SJSA1 (cell line): ENCODE measurements around the gene ITPRID2. TPM values are rescaled to one million over a fixed set of nuclear protein-coding genes. Genes with fewer than 3 reads are reported as not detected.
"Not testable (repeated sequence)": the region's sequence is repeated elsewhere in the genome, so short reads cannot be mapped to it uniquely, and the experiment has no call there.

Source experiments
- DNase-seq, 2 experiments: peaks; one replicate each; pipeline ENCODE4 v3.0.0-alpha.2; 2015 to 2020; ENCODE audit warnings: low spot score in 2 of 2, low read depth in 1 of 2
- H3K27ac ChIP-seq: fragments of 250-450 bp; sonication (Bioruptor Pico); 2 replicates; pipeline ENCODE4 v1.5.1; 2020; ENCODE audit warnings: mild to moderate bottlenecking, moderate library complexity
- H3K27me3 ChIP-seq: fragments of 250-450 bp; sonication (Bioruptor Pico); replicated peaks from 2 replicates; pipeline ENCODE4 v1.5.1; 2020; ENCODE audit warnings: mild to moderate bottlenecking, moderate library complexity
- H3K36me3 ChIP-seq: fragments of 250-450 bp; sonication (Bioruptor Pico); 2 replicates; pipeline ENCODE4 v1.5.1; 2020; ENCODE audit warnings: mild to moderate bottlenecking
- H3K4me1 ChIP-seq: fragments of 250-450 bp; sonication (Bioruptor Pico); replicated peaks from 2 replicates; pipeline ENCODE4 v1.6.1; 2021; ENCODE audit warnings: mild to moderate bottlenecking
- H3K4me3 ChIP-seq: fragments of 250-450 bp; sonication (Bioruptor Pico); 2 replicates; pipeline ENCODE4 v1.5.1; 2020; ENCODE audit warnings: mild to moderate bottlenecking
- H3K9me3 ChIP-seq: fragments of 250-450 bp; sonication (Bioruptor Pico); replicated peaks from 2 replicates; pipeline ENCODE4 v1.5.1; 2020; ENCODE audit warnings: mild to moderate bottlenecking
- total RNA-seq: library from RNA; depleted of rRNA; stranded (reverse); fragments of >200 nt; shearing (Covaris generic); gene quantifications from 2 replicates; pipeline ENCODE4 v1.2.3, GENCODE V29; 2014

The ITPRID2 gene
- total RNA-seq, 1 experiment from 2014 or later: 89.4 TPM

DNA sequence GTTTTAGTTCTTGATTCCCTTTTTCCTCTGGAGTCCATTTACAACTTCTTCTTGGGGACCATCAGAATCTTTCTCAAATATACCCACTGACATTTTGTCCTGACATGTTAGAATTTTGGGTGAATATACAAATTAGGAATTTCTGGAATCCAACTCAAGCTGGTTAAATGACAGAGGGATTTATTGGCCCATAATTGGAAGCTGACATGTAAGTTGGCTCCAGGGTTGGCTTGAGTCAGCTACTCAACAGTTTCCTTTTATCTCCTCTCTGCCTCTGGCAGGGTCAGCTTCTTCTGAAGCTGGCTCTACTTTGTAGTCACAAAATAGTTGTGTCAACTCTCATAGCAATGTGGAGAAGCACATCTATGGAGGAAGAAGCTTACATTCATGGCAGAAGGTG, 57.5 kb downstream of the ITPRID2 start:
- no peaks in the 10 kb centered on the region for H3K9me3 ChIP-seq
- H3K36me3 ChIP-seq: no peaks in the 10 kb centered on the region
- no peak for DNase-seq
- H3K27ac ChIP-seq: no peak overlapping the region
- H3K4me3 ChIP-seq: no peak overlapping the region
- H3K27me3 ChIP-seq: no peaks in the 10 kb centered on the region
- H3K4me1 ChIP-seq: peaks cover 18% of the 10 kb centered on the region

DNA sequence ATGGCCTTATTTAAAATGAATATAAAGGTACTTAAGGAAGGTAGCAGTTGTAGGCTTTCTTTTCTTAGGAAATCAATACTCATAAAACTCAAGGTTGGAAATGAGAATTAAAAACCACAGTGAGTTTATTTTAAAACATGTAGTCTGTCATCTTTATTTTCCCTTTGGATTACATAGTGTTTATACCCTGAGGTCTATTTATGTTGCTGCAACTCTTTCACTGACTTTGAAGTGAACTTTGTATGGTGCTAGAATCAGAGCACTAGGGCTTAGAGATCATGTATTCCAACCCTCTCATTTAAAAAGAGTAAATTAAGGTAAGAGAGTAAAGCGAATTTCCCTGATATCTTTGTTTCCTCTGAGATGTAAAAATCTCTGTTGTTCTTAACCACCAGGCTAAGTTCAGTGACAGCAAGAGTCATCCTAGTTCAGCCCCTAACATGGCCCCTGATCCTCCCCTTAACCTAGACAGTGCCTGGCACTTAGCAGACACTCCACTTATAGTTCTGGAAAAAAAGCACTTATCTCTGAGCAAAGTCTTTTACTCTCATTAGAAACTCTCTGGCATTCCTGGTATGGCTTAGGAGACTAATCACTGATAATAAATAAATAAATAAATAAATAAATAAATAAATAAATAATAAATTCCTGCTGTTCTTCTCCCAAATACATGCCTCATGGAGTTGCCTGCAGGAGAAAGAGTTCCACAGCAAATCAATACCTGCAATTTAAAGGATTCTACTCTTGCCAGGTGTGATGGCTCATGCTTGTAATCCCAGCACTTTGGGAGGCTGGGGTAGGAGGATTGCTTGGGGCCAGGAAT, 61.1 kb downstream of the ITPRID2 start:
- Histone ChIP-seq H3K36me3 (no peaks in the 10 kb centered on the region), H3K4me3 (no peak overlapping the region), H3K27me3 (no peaks in the 10 kb centered on the region), H3K27ac (no peak overlapping the region), H3K9me3 (no peaks in the 10 kb centered on the region), H3K4me1 (peaks cover 31% of the 10 kb centered on the region)
- no peak for DNase-seq

DNA sequence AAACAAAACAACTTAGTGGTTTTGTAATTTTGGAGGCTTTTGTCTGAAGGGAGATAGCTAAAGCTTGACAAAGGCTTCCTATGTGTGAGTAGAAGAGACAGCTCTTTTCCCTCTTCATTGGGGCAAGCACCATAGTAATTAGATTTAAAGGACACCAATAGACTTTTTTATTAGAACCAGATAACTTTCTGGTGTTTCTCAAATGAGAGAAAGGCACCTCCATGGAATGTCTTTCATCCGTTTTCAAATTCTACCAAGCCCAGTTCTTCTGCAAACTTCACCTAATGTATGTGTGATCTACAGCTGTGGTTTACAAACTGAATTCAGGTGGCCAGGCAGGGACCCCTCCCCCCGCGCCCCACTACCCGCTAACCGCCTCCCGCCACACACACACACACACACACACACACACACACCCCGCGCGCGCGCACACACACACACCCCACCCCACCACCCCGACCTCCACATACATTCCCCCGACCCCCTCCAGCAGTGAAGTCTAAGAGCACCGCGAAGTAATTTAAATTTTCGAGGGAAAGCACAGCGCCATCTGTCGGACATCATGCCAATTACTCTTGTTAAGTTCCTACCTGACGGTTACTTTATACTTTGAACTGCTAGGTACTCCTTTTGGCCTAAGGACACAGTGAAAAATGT, 62.5 kb downstream of the ITPRID2 start:
- Histone ChIP-seq H3K27ac (peak overlapping the region; percentile 19), H3K4me1 (peaks cover 28% of the 10 kb centered on the region), H3K9me3 (no peaks in the 10 kb centered on the region), H3K27me3 (no peaks in the 10 kb centered on the region), H3K36me3 (no peaks in the 10 kb centered on the region), H3K4me3 (no peak overlapping the region)
- no peak for DNase-seq

DNA sequence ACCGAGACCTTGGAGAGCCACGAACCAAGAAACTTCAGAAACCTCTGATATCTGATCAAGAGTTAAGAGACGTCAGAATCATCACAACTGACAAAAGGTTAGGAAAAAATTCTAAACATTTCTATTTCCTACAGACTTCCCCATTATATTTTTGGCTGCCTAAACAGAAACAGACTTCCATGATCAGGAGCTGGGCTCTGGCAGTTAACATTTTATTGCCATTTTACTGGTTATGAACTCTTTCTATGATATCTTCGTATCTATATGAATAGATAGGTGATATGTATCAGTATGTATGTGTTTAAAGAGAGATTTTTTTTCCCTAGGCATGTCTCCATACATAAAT, 63.0 kb downstream of the ITPRID2 start:
- peak in 1 of 2 experiments; percentile 25 for DNase-seq
- peak overlapping the region; percentile 19 for H3K27ac ChIP-seq
- H3K27me3 ChIP-seq: no peaks in the 10 kb centered on the region
- no peak overlapping the region for H3K4me3 ChIP-seq
- no peaks in the 10 kb centered on the region for H3K36me3 ChIP-seq
- H3K9me3 ChIP-seq: no peaks in the 10 kb centered on the region
- H3K4me1 ChIP-seq: peaks cover 27% of the 10 kb centered on the region

DNA sequence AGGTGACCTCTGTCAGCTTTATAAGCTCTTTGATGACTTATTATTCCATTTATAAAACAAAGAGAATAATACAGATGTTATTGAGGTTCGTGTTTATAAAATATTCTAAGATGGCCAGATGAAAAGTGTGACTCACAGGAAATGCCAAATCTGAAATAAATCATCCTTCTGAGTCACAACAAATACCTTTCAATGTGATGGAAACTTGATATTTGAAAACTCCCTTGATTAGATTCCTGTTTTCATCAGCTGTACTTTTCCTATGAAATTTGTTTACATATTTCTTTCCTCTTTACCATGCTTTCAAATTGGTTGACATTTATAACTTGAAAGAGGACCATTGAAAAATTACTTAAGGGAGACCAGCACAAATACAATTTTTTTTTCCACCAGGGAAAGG, 63.5 kb downstream of the ITPRID2 start:
- no peak overlapping the region for H3K4me3 ChIP-seq
- H3K36me3 ChIP-seq: no peaks in the 10 kb centered on the region
- H3K9me3 ChIP-seq: no peaks in the 10 kb centered on the region
- H3K27ac ChIP-seq: peak overlapping the region; percentile 19
- no peaks in the 10 kb centered on the region for H3K27me3 ChIP-seq
- peaks cover 28% of the 10 kb centered on the region for H3K4me1 ChIP-seq
- peak in 1 of 2 experiments; percentile 34 for DNase-seq

DNA sequence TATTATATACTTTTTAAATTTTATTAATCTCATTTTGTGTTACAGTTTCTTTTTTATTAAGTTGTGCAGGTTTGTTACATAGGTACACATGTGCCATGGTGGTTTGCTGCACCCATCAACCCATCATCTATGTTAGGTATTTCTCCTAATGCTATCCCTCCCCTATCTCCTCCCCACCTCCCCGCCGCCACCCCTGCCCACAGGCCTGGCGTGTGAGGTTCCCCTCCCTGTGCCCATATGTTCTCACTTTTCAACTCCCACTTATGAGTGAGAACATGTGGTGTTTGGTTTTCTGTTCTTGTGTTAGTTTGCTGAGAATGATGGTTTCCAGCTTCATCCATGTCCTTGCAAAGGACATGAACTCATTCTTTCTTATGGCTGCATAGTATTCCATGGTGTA, 64.3 kb downstream of the ITPRID2 start:
- H3K27me3 ChIP-seq, DNase-seq, H3K9me3 ChIP-seq, H3K4me3 ChIP-seq, H3K36me3 ChIP-seq, H3K27ac ChIP-seq: not testable (repeated sequence)
- peaks cover 28% of the 10 kb centered on the region for H3K4me1 ChIP-seq

DNA sequence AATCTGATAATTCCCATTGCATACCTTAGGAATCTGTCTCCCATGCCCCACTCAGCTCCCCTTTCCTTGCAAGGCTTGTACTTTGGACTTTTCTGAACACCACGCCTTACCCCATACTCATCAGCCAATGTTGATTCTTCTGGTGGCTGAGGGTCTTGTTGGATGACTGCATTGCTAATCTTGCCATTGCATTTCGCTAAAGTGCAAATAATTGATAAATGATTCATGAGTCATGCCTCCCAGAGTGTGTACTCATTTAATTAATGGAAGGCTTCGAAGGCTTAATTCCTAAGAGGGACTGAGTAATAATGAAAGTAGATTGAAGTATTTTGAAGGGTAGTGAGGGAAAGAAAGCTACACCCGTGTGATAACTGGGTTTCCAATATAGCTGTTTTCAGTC, 66.1 kb downstream of the ITPRID2 start:
- H3K9me3 ChIP-seq: no peaks in the 10 kb centered on the region
- peaks cover 28% of the 10 kb centered on the region for H3K4me1 ChIP-seq
- no peak for DNase-seq
- no peaks in the 10 kb centered on the region for H3K36me3 ChIP-seq
- no peak overlapping the region for H3K4me3 ChIP-seq
- H3K27ac ChIP-seq: no peak overlapping the region
- H3K27me3 ChIP-seq: no peaks in the 10 kb centered on the region

DNA sequence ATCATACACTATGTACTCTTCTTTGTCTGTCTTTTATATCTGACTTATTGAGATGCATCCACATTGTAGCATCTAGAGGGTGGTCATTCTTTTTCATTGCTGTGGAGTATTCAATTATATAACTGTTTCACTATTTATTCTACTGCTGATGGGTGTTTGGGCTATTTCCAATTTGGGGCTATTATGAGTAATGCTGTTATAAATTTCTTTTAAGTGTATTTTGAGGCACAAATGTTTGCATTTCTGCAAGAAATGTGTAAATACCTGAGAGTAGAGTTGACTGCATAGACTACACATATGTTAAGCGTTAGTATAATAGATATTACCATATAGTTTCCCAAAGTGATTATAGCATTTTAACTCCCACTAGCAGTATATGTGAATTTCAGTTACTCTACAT, 67.2 kb downstream of the ITPRID2 start:
- Histone ChIP-seq H3K27ac (no peak overlapping the region), H3K4me3 (no peak overlapping the region), H3K36me3 (no peaks in the 10 kb centered on the region), H3K4me1 (peaks cover 22% of the 10 kb centered on the region), H3K27me3 (no peaks in the 10 kb centered on the region), H3K9me3 (no peaks in the 10 kb centered on the region)
- no peak for DNase-seq

DNA sequence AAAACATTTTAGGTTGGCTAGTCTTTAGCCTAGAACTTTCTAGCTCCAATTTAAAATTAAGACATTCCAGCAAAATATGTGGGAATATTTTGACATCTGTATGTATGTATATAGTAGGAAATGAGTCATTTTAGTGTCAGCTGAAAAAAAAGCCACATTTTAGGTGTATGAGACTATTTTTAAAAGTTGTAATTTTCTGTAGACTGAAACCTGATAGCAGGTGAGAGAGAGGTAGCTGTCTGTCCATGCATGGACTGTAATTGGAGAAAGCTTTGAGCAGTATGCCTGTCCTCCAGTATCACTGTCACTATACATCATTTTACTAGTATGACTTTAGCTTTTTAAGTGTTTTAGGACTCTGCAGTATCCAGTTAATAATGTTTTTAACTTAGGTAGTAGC, 68.0 kb downstream of the ITPRID2 start:
- Histone ChIP-seq H3K36me3 (no peaks in the 10 kb centered on the region), H3K27ac (no peak overlapping the region), H3K4me3 (no peak overlapping the region), H3K27me3 (no peaks in the 10 kb centered on the region), H3K4me1 (peaks cover 14% of the 10 kb centered on the region), H3K9me3 (no peaks in the 10 kb centered on the region)
- no peak for DNase-seq

DNA sequence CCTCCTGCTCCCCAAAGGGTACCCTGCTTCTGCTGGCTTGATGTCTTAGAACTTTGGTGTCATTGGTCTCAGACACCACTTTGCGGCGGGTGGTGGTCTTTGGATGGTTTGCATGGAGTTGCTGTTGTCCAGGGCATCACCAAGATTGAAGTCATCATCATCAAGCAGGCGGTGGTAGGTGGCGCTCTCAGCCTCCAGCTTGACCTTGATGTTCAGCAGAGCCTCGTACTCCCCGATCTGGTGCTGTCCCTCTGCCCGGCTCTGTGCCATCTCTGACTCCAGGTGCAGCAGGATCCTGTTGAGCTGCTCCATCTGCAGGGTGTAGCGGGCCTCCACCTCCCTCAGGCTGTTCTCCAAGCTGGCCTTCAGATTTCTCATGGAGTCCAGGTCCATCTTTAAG, 69.6 kb downstream of the ITPRID2 start:
- H3K27me3 ChIP-seq, H3K27ac ChIP-seq, H3K9me3 ChIP-seq, H3K36me3 ChIP-seq, H3K4me1 ChIP-seq, DNase-seq, H3K4me3 ChIP-seq: not testable (repeated sequence)

DNA sequence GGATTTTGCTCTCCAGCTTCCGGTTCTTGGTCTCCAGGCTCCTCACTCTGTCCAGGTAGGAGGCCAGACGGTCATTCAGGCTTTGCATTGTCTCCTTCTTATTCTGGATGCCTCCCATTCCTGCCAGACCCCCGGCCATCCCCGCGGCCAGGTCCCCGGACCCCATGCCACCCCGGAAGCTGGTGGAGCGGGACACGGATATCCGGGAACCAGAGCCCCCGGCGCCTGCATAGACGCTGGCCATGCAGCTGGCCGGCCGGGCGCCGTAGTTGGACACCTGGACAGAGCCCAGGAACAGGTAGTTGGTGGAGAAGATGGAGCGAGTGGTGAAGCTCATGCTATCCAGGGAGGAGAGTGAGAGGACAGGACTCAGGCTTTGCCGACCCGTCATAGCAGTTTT, 70.6 kb downstream of the ITPRID2 start:
- no peak overlapping the region for H3K4me3 ChIP-seq
- no peaks in the 10 kb centered on the region for H3K27me3 ChIP-seq
- 0 out of 2 replicates have a peak, but pooled peaks cover 3% of the 10 kb centered on the region for H3K4me1 ChIP-seq
- H3K9me3 ChIP-seq: no peaks in the 10 kb centered on the region
- DNase-seq: no peak
- H3K36me3 ChIP-seq: no peaks in the 10 kb centered on the region
- H3K27ac ChIP-seq: no peak overlapping the region

DNA sequence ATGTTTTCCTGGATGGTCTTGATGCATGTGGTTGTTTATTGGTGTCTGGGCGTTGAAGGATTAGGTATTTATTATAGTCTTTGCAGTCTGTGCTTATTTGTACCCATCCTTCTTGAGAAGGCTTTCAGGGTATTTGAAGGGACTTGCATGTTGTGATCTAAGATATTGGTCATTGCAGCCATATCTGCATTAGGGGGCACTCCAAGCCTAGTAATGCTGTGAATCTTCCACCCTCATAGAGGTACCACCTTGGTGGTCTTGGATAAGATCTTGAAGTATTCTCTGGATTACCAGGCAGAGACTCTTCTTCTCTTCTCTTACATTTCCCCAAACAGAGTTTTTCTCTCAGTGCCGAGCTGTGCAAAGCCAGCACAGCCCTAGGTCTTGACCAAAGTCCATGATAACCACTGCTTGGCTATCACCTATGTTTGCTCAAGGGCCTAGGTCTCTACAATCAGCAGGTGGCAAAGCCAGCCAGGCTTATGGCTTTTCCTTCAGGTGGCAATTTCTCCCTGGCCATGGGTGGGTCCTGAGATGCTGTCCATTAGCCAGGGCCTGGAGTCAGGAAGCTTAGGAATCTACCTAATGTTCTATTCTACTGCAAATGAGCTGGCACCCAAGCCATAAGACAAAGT, 78.7 kb downstream of the ITPRID2 start:
- no peak for DNase-seq
- H3K27me3 ChIP-seq: no peaks in the 10 kb centered on the region
- H3K4me3 ChIP-seq: no peak overlapping the region
- no peak overlapping the region for H3K27ac ChIP-seq
- no peaks in the 10 kb centered on the region for H3K36me3 ChIP-seq
- H3K9me3 ChIP-seq: no peaks in the 10 kb centered on the region
- no peaks in the 10 kb centered on the region for H3K4me1 ChIP-seq

DNA sequence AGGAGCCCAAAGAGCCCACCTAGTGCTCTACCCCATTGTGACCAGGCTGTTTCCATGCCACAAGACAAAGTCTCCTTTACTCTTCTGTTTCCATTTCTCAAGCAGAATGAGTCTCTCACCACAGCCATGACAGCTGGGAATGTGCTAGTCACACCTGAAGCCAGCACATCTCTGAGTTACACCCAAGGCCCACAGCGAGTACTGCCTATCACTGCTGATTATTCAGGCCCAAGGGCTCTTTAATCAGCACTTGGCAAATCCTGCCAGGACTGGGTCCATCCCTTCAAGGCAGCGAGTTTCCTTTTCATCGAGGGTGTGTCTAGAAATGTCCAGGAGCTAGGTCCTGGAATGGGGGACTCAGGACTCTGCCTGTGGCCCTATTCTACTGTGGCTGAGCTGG, 79.5 kb downstream of the ITPRID2 start:
- DNase-seq: no peak
- H3K4me3 ChIP-seq: no peak overlapping the region
- H3K27ac ChIP-seq: no peak overlapping the region
- H3K27me3 ChIP-seq: no peaks in the 10 kb centered on the region
- no peaks in the 10 kb centered on the region for H3K9me3 ChIP-seq
- no peaks in the 10 kb centered on the region for H3K36me3 ChIP-seq
- H3K4me1 ChIP-seq: no peaks in the 10 kb centered on the region

DNA sequence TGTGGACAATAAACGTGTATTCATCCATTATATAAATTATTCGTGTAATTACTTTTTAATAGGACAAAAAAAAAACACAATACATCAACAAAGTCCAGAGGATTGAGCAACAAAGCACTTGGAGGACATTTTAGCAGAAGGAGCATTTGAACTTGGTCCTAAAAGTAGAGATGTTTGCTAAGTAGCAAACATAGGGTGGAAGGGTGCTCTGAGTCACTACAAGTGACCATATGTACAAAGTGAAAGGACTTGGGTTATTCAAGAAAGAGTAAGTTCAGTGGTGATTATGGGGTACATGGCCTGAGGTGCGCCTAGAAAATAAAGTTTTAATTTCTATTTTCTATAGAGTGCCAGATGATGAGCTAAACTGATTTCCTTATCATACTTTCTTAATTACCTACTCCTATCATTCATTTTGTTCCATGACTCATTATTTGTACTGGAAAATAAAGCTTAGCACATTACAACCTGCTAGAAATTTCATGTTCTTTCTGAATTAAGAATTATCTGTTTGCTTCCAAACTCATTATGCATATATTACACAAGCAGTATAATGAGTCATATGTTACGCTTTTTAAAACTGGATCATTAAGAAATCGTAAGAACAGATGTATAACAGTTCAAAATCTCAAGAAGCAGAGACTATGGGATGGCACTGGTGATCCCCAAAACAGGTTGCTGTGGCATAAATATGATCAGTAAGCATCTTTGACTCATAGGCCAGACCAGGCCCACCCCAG, 81.1 kb downstream of the ITPRID2 start:
- no peak overlapping the region for H3K27ac ChIP-seq
- H3K4me1 ChIP-seq: no peaks in the 10 kb centered on the region; the same call in 1 of the 2 replicates
- DNase-seq: no peak
- no peak overlapping the region for H3K4me3 ChIP-seq
- no peaks in the 10 kb centered on the region for H3K9me3 ChIP-seq
- no peaks in the 10 kb centered on the region for H3K27me3 ChIP-seq
- H3K36me3 ChIP-seq: no peaks in the 10 kb centered on the region
